H9 (cell line): ENCODE measurements around the gene MAEA. TPM values are rescaled to one million over a fixed set of nuclear protein-coding genes. Genes with fewer than 3 reads are reported as not detected.

Source experiments
- DNase-seq: peaks from one replicate; pipeline ENCODE4 v3.0.0-alpha.2; 2017
- H2AFZ ChIP-seq: one replicate; pipeline ENCODE4 v1.6.1; 2013; ENCODE audit warnings: mild to moderate bottlenecking, low read length, control low read depth, moderate library complexity
- H2AK5ac ChIP-seq: 2 replicates; pipeline ENCODE4 v1.6.1; 2013; ENCODE audit warnings: low read length, control low read depth, mixed read lengths; ENCODE audit not compliant: insufficient read length
- H2BK120ac ChIP-seq: one replicate; pipeline ENCODE4 v1.6.1; 2013; ENCODE audit warnings: low read depth, mild to moderate bottlenecking, low read length, control low read depth, inconsistent platforms; ENCODE audit not compliant: poor library complexity, severe bottlenecking
- H2BK12ac ChIP-seq: 2 replicates; pipeline ENCODE4 v1.6.1; 2013; ENCODE audit warnings: low read length, control low read depth, mixed read lengths, low read depth; ENCODE audit not compliant: insufficient read length
- H2BK15ac ChIP-seq: 2 replicates; pipeline ENCODE4 v1.6.1; 2013; ENCODE audit warnings: low read depth, low read length, control low read depth
- H2BK20ac ChIP-seq: one replicate; pipeline ENCODE4 v1.6.1; 2013; ENCODE audit warnings: low read depth, mild to moderate bottlenecking, low read length, control low read depth, inconsistent platforms; ENCODE audit not compliant: poor library complexity, severe bottlenecking
- H2BK5ac ChIP-seq: 2 replicates; pipeline ENCODE4 v1.6.1; 2013; ENCODE audit warnings: low read length, control low read depth, mixed read lengths; ENCODE audit not compliant: insufficient read length
- H3K14ac ChIP-seq: 2 replicates; pipeline ENCODE4 v1.6.1; 2013; ENCODE audit warnings: low read length, control low read depth; ENCODE audit not compliant: insufficient read depth
- H3K18ac ChIP-seq: 2 replicates; pipeline ENCODE4 v1.6.1; 2013; ENCODE audit warnings: low read depth, mild to moderate bottlenecking, mixed read lengths, low read length, control low read depth; ENCODE audit not compliant: insufficient read length
- H3K23ac ChIP-seq: 2 replicates; pipeline ENCODE4 v1.6.1; 2013; ENCODE audit warnings: low read length, control low read depth, mixed read lengths, low read depth; ENCODE audit not compliant: insufficient read length
- H3K23me2 ChIP-seq: 2 replicates; pipeline ENCODE4 v1.6.1; 2013; ENCODE audit warnings: low read depth, mild to moderate bottlenecking, mixed read lengths, low read length, control low read depth; ENCODE audit not compliant: insufficient read length, poor library complexity, severe bottlenecking
- H3K27ac ChIP-seq: 2 replicates; pipeline ENCODE4 v1.5.1; 2013; ENCODE audit warnings: low read length, control low read depth, mixed read lengths, low read depth; ENCODE audit not compliant: insufficient read length
- H3K27me3 ChIP-seq: 2 replicates; pipeline ENCODE4 v1.6.1; 2013; ENCODE audit warnings: low read length, control low read depth, inconsistent platforms; ENCODE audit not compliant: insufficient read depth
- H3K4ac ChIP-seq: 2 replicates; pipeline ENCODE4 v1.6.1; 2013; ENCODE audit warnings: low read depth, mild to moderate bottlenecking, control low read depth, inconsistent platforms, low read length, moderate library complexity
- H3K4me1 ChIP-seq: 2 replicates; pipeline ENCODE4 v1.6.1; 2013; ENCODE audit warnings: low read length, control low read depth, inconsistent platforms; ENCODE audit not compliant: insufficient read depth
- H3K4me2 ChIP-seq: 2 replicates; pipeline ENCODE4 v1.6.1; 2013; ENCODE audit warnings: low read length, control low read depth, mixed read lengths; ENCODE audit not compliant: insufficient read length, insufficient read depth
- H3K56ac ChIP-seq: 2 replicates; pipeline ENCODE4 v1.6.1; 2013; ENCODE audit warnings: low read depth, mild to moderate bottlenecking, mixed read lengths, low read length, control low read depth; ENCODE audit not compliant: insufficient read length
- H3K79me1 ChIP-seq: 2 replicates; pipeline ENCODE4 v1.6.1; 2013; ENCODE audit warnings: low read depth, mild to moderate bottlenecking, moderate library complexity, low read length, control low read depth, inconsistent platforms; ENCODE audit not compliant: insufficient read depth, poor library complexity, severe bottlenecking
- H3K79me2 ChIP-seq: 2 replicates; pipeline ENCODE4 v1.6.1; 2013; ENCODE audit warnings: low read length, control low read depth, inconsistent platforms; ENCODE audit not compliant: insufficient read depth
- H3K9ac ChIP-seq: 2 replicates; pipeline ENCODE4 v1.6.1; 2013; ENCODE audit warnings: low read length, control low read depth, mixed read lengths; ENCODE audit not compliant: insufficient read length; ENCODE audit errors: extremely low read depth
- H3K9me3 ChIP-seq: one replicate; pipeline ENCODE4 v1.6.1; 2013; ENCODE audit warnings: low read depth, low read length, inconsistent platforms; ENCODE audit not compliant: control insufficient read depth
- H3T11ph ChIP-seq: one replicate; pipeline ENCODE4 v1.6.1; 2013; ENCODE audit warnings: mild to moderate bottlenecking, low read length, control low read depth, inconsistent platforms
- H4K20me1 ChIP-seq: one replicate; pipeline ENCODE4 v1.6.1; 2013; ENCODE audit not compliant: control insufficient read depth, insufficient read length, insufficient read depth
- H4K5ac ChIP-seq: 2 replicates; pipeline ENCODE4 v1.6.1; 2013; ENCODE audit warnings: low read depth, mild to moderate bottlenecking, mixed read lengths, low read length, control low read depth; ENCODE audit not compliant: insufficient read length
- H4K8ac ChIP-seq: replicated peaks from 2 replicates; pipeline ENCODE4 v1.6.1; 2013; ENCODE audit warnings: low read length, control low read depth, mixed read lengths, low read depth; ENCODE audit not compliant: insufficient read length
- H4K91ac ChIP-seq: 2 replicates; pipeline ENCODE4 v1.6.1; 2013; ENCODE audit warnings: low read depth, mild to moderate bottlenecking, moderate library complexity, mixed read lengths, low read length, control low read depth; ENCODE audit not compliant: insufficient read length
- H3K27ac Mint-ChIP-seq, 3 experiments: 2 replicates in 2 of 3; 3 replicates in 1 of 3; pipeline ENCODE4 v1.8.0; 2020 to 2021; ENCODE audit warnings: mixed read lengths in 3 of 3, mild to moderate bottlenecking in 1 of 3, moderate library complexity in 1 of 3
- H3K27me3 Mint-ChIP-seq: 2 replicates; pipeline ENCODE4 v1.8.0; 2021; ENCODE audit warnings: low read depth, mild to moderate bottlenecking, moderate library complexity, mixed read lengths
- H3K36me3 Mint-ChIP-seq, 3 experiments: 2 replicates in 2 of 3; 3 replicates in 1 of 3; pipeline ENCODE4 v1.8.0; 2020 to 2021; ENCODE audit warnings: low read depth in 3 of 3, mixed read lengths in 3 of 3; ENCODE audit not compliant: insufficient read depth in 1 of 3
- H3K4me1 Mint-ChIP-seq, 2 experiments: 2 replicates each; pipeline ENCODE4 v1.8.0; 2020; ENCODE audit warnings: mixed read lengths in 2 of 2
- H3K4me3 Mint-ChIP-seq, 2 experiments: 2 replicates in 1 of 2; 3 replicates in 1 of 2; pipeline ENCODE4 v1.8.0; 2020 to 2021; ENCODE audit warnings: mild to moderate bottlenecking in 2 of 2, mixed read lengths in 2 of 2, moderate library complexity in 1 of 2
- H3K9me3 Mint-ChIP-seq, 2 experiments: 2 replicates in 1 of 2; 3 replicates in 1 of 2; pipeline ENCODE4 v1.8.0; 2020; ENCODE audit warnings: mild to moderate bottlenecking in 2 of 2, mixed read lengths in 2 of 2, moderate library complexity in 1 of 2
- CTCF ChIP-seq: fragments of 200-600 bp; sonication (generic); conservative IDR thresholded peaks from 3 replicates; pipeline ENCODE4 v1.8.0; 2021; ENCODE audit warnings: antibody characterized with exemption, mild to moderate bottlenecking
- WGBS: extraction: QIAGEN DNeasy Blood & Tissue Kit; methylation state at CpG from one replicate; pipeline ENCODE4 v1.1.7; 2013; ENCODE audit warnings: missing lambda C conversion rate, low lambda C conversion rate, mixed read lengths; ENCODE audit not compliant: insufficient read length; ENCODE audit errors: extremely low coverage; 5-methylcytosine and 5-hydroxymethylcytosine counted together
- total RNA-seq: library from RNA; stranded (reverse); gene quantifications from 2 replicates; pipeline ENCODE4 v1.2.1, GENCODE V29; 2021

Gene MAEA
- total RNA-seq, 1 experiment from 2014 or later: 85.6 TPM

- H3K23ac ChIP-seq: no peak overlapping the region
- peaks cover 50% of the 10 kb centered on the region; the same call in 1 of the 2 replicates for H3K79me2 ChIP-seq
- H2AK5ac ChIP-seq: no peak overlapping the region
- Mint-ChIP-seq H3K36me3 (peaks cover 4 to 43% (median 28%) of the 10 kb centered on the region in 3 experiments), H3K4me3 (no peak overlapping the region; a peak in 1 of 5 replicates), H3K27ac (peak overlapping the region; percentile 2 to 85 (median 36); a peak in 5 of 7 replicates), H3K9me3 (no peaks in the 10 kb centered on the region), H3K27me3 (no peaks in the 10 kb centered on the region), H3K4me1 (peaks cover 25 to 35% of the 10 kb centered on the region in 2 experiments)
- no peak for DNase-seq
- no peak overlapping the region for H3K4me2 ChIP-seq
- no peak overlapping the region for H2BK5ac ChIP-seq
- no peaks in the 10 kb centered on the region for H3K27me3 ChIP-seq
- no peaks in the 10 kb centered on the region for H3K23me2 ChIP-seq
- H2BK15ac ChIP-seq: no peak overlapping the region
- no peak overlapping the region for H4K8ac ChIP-seq
- no peaks in the 10 kb centered on the region for H4K20me1 ChIP-seq
- H3K9me3 ChIP-seq: no peaks in the 10 kb centered on the region
- no peak overlapping the region for H2BK12ac ChIP-seq
- peaks cover 11% of the 10 kb centered on the region for H3K79me1 ChIP-seq
- no peak overlapping the region for H2AFZ ChIP-seq
- no peak overlapping the region for H4K91ac ChIP-seq
- H2BK20ac ChIP-seq: no peak overlapping the region
- H3K4me1 ChIP-seq: no peaks in the 10 kb centered on the region
- H3K56ac ChIP-seq: no peak overlapping the region
- H3K9ac ChIP-seq: no peak overlapping the region
- no peak overlapping the region for H3T11ph ChIP-seq
- H3K27ac ChIP-seq: no peak overlapping the region
- H3K18ac ChIP-seq: no peak overlapping the region
- no peak overlapping the region for H2BK120ac ChIP-seq
- TF ChIP-seq CTCF: no peak
- no peak overlapping the region for H3K14ac ChIP-seq
- no peak overlapping the region for H4K5ac ChIP-seq
- no CpG with 5 or more reads among the region's 32 CpGs for WGBS
- H3K4ac ChIP-seq: no peak overlapping the region
Observed at GRCh38 chr4:1297456-1298325, 8.0 kb downstream of the MAEA start.
